Cardiac septum (tissue), 1 donor: ENCODE data around the gene IRF6. TPM values are rescaled to one million over a fixed set of nuclear protein-coding genes. Genes with fewer than 3 reads are reported as not detected.

Experiments
- DNase-seq: peaks from one replicate; pipeline ENCODE4 v3.0.0-alpha.2; 2020; ENCODE audit warnings: low spot score
- intact Hi-C: fragments of 100-400 bp; cut with DNase I; formaldehyde crosslinking; loops from one replicate; pipeline ENCODE4 v1.14.0; 2022
- total RNA-seq: library from RNA; stranded (reverse); fragmentation: NEBNext Ultra II Directional; extraction: Animal tissue kit (Norgen Biotek cat#: 25700); gene quantifications from one replicate; pipeline ENCODE4 v1.2.1, GENCODE V29; 2021
- donor health status: DM: no; HTN: no; CAD: no.

Gene IRF6
- total RNA-seq, 1 donor from 2014 or later: 34.0 TPM

DNA sequence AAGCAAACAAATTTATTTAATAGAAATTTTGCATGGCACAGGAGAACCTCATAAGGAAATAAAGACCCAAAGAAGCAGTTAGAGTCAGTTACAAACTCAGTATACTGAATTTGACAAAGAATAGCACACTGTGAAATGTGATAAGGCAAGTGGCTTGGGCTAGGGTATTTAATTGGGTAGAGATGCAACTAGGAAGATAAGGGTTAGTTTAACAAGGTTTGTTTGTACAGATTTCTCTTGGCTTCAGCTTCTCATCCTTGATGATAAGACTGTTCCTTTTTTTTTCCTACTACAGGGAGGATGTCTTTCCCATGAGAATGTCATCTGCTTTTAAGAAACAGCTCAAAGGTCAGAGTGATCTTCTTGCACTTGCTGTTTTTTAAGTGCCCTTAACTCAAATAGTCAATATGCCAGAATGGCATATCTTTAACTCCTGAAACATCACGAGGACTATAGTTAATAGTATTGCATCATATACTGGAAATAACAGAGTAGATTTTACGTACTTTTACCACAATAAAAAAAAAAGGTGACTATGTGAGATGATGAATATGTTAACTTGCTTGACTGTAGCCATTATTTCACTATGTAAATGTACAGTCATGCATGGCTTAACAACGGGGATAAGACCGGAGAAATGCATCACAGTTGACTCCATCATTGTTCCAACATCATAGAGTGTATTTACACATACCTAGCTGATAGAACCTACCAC, 59.3 kb downstream of the IRF6 start:
- DNase-seq: no peak
- intact Hi-C loops: loop anchor here (1.0 to 5.0 kb wide), 4 partner anchors 44 to 170 kb away; no protein-coding TSS in a partner anchor

GRCh38 chr1:209743145-209743482, 62.8 kb downstream of the IRF6 start:
- no peak for DNase-seq
- intact Hi-C loops: loop anchor here (2.0 kb wide), 2 partner anchors 14 to 100 kb away; no protein-coding TSS in a partner anchor

GRCh38 chr1:209742409-209743144, 63.4 kb downstream of the IRF6 start:
- intact Hi-C loops: loop anchor here (2.0 kb wide), 2 partner anchors 14 to 100 kb away; no protein-coding TSS in a partner anchor
- no peak for DNase-seq

GRCh38 chr1:209741889-209742288, 64.1 kb downstream of the IRF6 start:
- intact Hi-C loops: loop anchor here (2.0 kb wide), 2 partner anchors 13 to 99 kb away; no protein-coding TSS in a partner anchor
- DNase-seq: no peak

DNA sequence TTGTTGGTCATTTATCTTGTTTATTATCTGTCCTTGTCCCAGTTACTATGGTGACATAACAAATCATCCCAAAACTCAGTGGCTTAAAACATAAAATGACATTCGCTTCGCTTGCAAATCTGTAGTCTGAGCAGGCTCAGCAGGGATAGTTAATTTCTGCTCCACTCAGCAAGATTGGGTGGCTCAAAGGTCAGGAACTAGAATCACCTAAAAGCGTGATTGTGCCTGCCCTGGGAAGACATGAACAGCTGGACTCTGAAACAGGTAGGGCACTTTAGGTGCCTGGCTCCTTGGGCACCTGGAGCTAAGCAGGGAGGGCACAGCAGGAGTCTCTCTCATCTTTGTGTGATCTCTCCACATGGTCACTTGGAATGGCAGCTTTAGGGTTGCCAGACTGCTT, 64.7 kb downstream of the IRF6 start:
- intact Hi-C loops: no loop called here
- DNase-seq: no peak

DNA sequence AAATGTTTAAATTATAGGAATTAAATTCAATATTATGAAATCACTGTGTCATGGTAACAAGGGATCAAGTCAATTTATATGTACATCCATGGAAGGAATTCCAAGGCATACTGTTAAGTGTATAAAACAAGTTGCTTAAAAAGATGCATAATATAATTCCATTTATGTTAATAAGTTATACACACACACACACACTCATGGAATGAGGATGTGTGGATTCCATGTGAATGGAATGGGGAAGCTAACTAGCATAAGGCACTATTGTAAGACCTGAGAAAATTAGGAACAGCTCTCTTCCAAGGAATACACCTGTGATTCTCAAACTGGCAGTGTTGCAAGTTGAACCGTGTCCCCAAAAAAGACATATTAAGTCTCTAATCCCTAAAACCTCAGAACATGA, 67.7 kb downstream of the IRF6 start:
- intact Hi-C loops: no loop called here
- DNase-seq: no peak

GRCh38 chr1:209737118-209737505, 68.8 kb downstream of the IRF6 start:
- DNase-seq: no peak
- intact Hi-C loops: no loop called here

- intact Hi-C loops: no loop called here
- no peak for DNase-seq
These were observed 69.3 kb downstream of the IRF6 start for GRCh38 chr1:209736490-209737117.

Other genes starting within 250 kb of the IRF6 start
- not detected for gene CAMK1G, start 222.4 kb downstream of the IRF6 start, total RNA-seq
- 3.6 TPM for gene LAMB3, start 153.7 kb downstream of the IRF6 start, total RNA-seq
- gene G0S2, start 130.7 kb downstream of the IRF6 start, total RNA-seq: 246 TPM
- 15.0 TPM for gene HSD11B1, start 101.3 kb downstream of the IRF6 start, total RNA-seq
- gene TRAF3IP3, start 50.1 kb downstream of the IRF6 start, total RNA-seq: 1.00 TPM
- 1.6 TPM for gene C1orf74, start 21.6 kb downstream of the IRF6 start, total RNA-seq
- 4.1 TPM for gene UTP25, start 21.8 kb upstream of the IRF6 start, total RNA-seq
- 0.03 TPM for gene SYT14, start 132.1 kb upstream of the IRF6 start, total RNA-seq